SKM-1 (cell line): ENCODE data around the gene TMEM19.
A peak's percentile ranks its signal among the peaks of the same experiment; 100 is the strongest.

ENCODE experiments used
- DNase-seq: peaks from one replicate; lab custom pipeline; 2025; ENCODE audit not compliant: unreplicated experiment; lab: John Stamatoyannopoulos, UW

The TMEM19 gene

DNA sequence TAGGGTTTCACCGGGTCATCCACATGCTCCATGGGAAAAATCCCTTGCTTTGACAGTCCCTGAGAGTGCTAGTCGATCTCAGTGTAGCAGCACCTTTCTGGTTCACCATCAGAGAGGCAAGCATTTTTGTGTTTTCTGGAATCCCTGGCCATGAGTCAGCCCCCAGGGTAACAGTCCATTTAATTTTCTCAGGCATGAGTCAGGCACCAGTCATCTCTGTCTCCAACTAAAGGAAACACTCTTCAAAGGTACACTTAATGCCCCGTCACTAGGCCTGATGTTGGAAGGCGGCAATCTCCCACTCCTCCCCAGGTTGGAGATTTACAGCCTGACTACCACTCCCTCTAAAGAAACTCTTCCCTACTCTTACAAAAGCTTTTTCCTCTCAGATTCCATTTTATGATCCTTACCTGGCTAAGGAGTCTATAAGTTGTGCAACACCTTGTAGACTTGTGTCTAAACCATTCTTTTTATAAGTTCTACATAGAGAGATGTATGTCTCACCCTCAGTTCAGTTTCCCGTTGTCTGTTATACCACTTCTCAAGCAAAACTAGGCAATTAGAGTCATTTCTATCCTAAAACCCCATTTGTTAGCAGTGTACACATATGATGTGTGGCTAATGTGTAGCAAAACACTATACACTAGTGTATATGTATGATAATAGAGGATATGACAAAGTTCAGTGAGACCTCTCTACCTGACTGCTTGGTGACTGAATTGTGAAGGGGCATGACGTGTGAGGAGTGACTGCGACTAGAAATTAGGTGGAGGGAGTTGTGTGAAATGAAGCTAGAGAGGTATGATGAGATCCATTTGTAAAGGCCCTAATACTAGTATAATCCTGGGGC, 24.6 kb downstream of the TMEM19 start:
- DNase-seq, result no peak

DNA sequence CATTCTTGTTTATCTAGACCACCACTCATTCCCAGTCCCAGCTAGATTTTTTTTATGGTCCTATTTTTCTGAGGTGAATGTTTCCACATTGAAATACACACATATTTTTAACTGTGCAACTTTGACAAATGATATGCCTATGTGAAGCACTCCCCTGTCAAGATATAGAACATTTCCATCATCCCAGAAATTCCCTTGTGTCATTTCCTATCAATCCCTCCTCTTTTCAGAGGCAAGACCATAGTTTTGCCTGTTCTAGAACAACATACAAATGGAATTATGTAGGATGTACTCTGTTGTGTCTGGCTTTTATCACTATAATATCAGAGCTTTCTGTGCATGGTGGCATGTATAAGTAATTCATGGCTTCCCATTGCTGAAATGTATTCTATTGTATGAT, 32.7 kb downstream of the TMEM19 start:
- no peak for DNase-seq

DNA sequence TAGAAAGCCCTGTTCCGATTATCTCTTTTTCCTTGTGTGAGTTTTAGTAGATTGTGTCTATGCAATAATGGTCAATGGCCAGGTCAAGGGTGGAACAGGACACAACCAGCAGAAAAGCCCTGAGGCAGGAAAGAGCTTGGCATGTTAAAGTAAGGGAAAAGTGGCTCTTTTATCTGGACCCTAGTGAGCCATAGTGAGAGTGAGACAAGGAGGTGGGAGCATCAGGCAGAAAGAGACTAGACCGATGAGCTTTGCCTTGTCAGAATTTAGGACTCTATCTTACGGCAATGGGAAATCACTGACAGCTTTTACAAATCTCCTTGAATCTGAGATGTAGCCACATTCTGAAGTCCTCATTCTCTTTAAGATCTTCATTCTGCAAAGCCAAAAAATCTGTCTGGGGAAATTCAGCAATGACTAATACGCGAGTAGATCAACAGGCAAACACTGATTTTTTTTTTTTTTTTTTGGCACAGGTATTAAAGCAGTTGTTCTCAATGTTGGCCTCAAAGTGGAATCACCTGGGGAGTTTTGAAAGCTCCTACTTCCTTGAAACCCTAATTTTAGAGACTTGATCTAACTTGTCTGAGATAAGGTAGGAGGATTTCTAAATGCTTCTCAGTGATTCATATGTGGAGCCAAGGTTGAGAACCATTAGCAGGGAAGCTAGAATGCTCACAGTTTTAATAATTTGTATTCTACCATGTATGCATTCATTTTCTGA, 33.9 kb downstream of the TMEM19 start:
- DNase-seq, result no peak

- DNase-seq, result no peak
Observed at GRCh38 chr12:71721783-71722505, 36.1 kb downstream of the TMEM19 start.

DNA sequence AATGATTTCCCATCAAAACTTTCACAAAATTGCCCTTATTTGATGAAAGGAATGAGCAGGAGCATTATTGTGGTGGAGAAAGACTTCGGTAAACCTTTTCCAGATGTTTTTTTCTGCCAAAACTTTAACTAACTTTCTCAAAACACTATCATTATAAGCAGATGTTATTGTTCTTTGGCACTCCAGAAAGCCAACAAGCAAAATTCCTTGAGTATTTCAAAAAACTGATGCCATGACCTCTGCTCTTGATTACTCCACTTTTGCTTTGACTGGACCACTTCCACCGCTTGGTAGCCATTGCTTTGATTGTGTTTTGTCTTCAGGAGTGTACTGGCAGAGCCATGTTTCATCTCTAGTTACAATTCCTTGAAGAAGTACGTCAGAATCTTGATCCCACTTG, 39.1 kb downstream of the TMEM19 start:
- DNase-seq, result no peak

DNA sequence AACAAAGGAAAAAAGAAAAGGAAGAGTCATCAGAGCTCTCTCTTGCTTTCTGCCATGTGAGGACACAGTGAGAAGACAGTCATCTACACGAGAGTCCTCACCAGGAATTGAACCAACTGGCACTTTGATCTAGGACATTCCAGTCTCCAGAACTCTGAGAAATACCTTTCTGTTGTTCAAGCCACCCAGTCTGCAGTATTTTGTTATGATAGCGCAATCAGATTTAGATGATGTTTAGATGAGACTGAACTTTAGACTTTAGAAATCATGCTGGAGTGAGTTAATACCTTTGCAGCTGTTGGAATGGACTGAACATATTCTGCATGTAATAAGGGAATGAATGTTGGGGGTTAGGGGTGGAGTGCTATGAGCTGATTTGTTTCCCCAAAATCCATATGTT, 40.7 kb downstream of the TMEM19 start:
- DNase-seq, result no peak

- DNase-seq, result no peak
Observed at GRCh38 chr12:71727958-71728357, 42.1 kb downstream of the TMEM19 start.

GRCh38 chr12:71730936-71731335, 45.1 kb downstream of the TMEM19 start:
- DNase-seq, result no peak

GRCh38 chr12:71731439-71732356, 45.8 kb downstream of the TMEM19 start:
- DNase-seq, result no peak

- no peak for DNase-seq
Observed at GRCh38 chr12:71732357-71732712, 46.5 kb downstream of the TMEM19 start.

- DNase-seq, result no peak
Observed at GRCh38 chr12:71737197-71737596, 51.3 kb downstream of the TMEM19 start.

DNA sequence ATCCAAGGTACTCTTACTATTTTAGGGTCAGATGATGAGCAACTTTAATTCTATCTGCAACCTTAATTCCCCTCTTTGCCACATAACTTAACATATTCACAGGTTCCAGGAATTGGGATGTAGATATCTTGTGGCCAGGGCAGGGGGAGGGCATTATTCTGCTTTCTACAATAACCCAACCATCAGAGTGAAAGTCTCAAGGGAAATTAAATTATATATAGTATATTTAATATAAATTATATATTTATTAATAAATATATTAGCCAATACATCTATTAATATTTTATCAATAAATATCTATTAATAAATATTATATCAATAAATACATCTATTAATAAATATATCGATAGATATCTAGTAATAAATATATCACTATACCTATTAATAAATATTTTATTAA, 57.1 kb downstream of the TMEM19 start:
- DNase-seq, result no peak

- DNase-seq, result no peak
Observed at GRCh38 chr12:71744522-71745300, 58.8 kb downstream of the TMEM19 start.

DNA sequence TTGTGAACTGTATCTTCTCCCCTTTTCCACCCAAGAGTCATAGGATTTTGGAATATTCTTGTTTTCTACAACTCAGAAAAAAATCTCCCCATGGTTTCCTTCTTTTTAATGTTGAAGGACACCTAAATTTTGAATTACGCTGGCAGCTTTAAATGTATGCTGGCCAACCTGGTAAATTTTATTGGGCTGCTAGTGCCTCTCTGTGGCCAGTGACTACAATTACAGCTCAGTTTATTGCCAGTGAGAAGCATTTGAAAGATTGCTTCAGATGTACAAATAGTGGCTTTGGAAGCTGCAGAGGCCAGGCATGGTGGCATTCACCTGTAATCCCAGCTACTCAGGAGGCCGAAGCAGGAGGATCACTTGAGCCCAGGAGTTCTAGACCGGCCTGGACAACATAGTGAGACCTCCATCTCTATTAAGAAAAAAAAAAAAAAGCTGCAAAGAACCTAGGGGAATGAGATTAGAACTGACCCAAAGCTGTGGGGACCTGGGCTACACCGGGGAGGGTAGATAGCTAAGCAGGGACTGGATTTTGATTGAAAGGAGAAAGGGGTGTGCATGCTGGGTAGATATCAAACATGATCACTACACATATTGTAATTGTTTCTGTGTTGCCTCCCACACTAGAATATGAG, 61.2 kb downstream of the TMEM19 start:
- DNase-seq, result peak; percentile 2

GRCh38 chr12:71748081-71748850, 62.4 kb downstream of the TMEM19 start:
- DNase-seq, result no peak

DNA sequence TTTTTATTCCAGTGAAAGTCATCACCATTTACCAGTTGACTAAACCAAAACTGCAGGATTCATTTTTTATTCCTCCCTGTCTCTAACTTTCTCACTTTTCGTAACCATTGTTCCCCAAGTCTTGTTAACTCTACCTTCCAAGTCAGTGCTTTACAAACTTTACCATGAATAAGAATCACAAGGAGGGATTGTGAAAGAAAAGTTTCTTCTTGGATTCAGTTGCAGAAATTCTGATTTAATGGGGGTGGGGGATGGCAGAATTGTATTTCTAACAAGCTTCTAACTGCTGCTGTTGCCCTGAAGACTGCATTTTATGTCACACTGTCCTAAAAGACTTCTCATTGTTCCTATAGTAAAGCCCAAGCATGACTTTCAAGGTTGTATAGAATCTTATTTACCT, 63.8 kb downstream of the TMEM19 start:
- DNase-seq, result no peak

DNA sequence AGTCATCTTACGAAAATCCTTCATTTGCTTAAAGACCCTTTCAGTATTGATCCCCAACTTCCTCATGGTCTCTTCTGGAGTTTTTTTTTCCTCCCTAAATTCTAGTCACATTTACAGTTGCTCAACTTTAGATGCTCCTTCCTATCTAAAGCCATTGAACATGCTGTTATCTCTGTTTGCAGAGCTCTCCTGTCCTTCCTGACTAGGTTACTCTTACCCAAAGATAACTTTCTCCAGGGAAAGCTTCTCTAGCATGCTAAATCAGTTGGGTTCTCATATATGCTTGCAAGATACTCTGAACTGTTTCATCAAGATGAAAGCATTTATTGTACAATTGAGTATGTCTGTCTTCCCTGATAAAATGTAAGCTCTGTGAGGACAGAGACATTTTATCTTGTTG, 67.0 kb downstream of the TMEM19 start:
- DNase-seq, result no peak
